ENCODE data around the gene SLC25A23.

DNA sequence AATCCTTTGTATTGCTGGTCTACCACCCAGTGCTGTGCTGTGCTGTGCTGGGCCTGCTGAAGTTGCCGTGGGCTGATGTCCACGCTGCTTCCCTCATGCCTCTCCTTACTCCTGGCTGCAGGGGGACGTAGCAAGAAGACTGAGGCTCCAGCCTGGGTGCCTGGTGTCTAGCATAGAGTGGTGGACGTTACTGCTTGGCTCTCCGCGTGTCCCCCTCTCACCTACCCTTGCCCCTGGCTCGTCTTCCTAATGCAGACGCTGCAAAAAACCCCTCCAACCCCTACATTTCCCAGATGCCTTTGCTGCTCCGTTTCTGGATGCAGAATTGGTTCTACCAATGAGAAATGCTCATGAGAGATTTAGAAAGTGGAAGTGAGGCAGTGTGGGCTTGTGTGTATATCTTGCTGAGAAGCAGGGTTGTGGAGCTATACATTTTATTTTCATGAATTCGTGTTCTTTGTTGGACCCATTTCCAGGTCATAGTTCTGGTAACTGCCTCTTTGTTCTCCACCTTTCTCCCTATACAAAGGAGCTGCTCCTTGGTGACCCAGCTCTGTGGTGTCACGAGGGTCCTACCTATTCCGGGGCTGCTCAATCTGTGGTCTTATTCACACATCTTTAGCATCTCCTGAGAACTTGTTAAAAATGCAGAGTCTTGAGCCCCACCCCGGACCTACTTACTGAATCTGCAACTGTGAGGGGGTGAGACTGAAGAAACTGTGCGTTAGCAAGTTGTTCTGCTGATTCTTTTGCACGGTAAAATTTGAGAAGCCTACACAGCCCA is 29.9 kb upstream of the SLC25A23 start:
- TF ChIP-seq, protein P1, sequence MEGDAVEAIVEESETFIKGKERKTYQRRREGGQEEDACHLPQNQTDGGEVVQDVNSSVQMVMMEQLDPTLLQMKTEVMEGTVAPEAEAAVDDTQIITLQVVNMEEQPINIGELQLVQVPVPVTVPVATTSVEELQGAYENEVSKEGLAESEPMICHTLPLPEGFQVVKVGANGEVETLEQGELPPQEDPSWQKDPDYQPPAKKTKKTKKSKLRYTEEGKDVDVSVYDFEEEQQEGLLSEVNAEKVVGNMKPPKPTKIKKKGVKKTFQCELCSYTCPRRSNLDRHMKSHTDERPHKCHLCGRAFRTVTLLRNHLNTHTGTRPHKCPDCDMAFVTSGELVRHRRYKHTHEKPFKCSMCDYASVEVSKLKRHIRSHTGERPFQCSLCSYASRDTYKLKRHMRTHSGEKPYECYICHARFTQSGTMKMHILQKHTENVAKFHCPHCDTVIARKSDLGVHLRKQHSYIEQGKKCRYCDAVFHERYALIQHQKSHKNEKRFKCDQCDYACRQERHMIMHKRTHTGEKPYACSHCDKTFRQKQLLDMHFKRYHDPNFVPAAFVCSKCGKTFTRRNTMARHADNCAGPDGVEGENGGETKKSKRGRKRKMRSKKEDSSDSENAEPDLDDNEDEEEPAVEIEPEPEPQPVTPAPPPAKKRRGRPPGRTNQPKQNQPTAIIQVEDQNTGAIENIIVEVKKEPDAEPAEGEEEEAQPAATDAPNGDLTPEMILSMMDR (IDR thresholded peaks at IDR 0.05 in 2 of 3, conservative IDR thresholded peaks at IDR 0.05 in 1 of 3; ENCODE audit: borderline replicate concordance in 1 of 3, insufficient read depth in 1 of 3, low read depth in 2 of 3, low read length in 2 of 3), result no peak
- TF ChIP-seq POLR2AphosphoS5 (IDR thresholded peaks at IDR 0.05; ENCODE audit: low read depth, low read length) (no peak), ZNF274 (IDR thresholded peaks at IDR 0.05; ENCODE audit: low read depth, low read length) (no peak), EGR1 (IDR thresholded peaks at IDR 0.05; ENCODE audit: low read depth) (no peak), SRF (IDR thresholded peaks at IDR 0.05; ENCODE audit: low read depth) (no peak), TCF7L2 (IDR thresholded peaks at IDR 0.05; ENCODE audit: borderline replicate concordance, extremely low read depth, insufficient read depth, insufficient read length) (no peak), POLR2A (IDR thresholded peaks at IDR 0.05; ENCODE audit: borderline replicate concordance, extremely low read depth, insufficient read depth, insufficient read length) (no peak), EZH2 (IDR thresholded peaks at IDR 0.05) (no peak), ZFX (IDR thresholded peaks at IDR 0.05) (no peak), YY1 (IDR thresholded peaks at IDR 0.05; ENCODE audit: extremely low read depth, insufficient replicate concordance, low read depth, low read length) (no peak), RAD21 (IDR thresholded peaks at IDR 0.05; ENCODE audit: low read depth) (no peak)
- TF ChIP-seq, protein P2, sequence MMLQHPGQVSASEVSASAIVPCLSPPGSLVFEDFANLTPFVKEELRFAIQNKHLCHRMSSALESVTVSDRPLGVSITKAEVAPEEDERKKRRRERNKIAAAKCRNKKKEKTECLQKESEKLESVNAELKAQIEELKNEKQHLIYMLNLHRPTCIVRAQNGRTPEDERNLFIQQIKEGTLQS (IDR thresholded peaks at IDR 0.05), result no peak

Measured in HCT116 (cell line).